ENCODE measurements around the gene ZMYND19. TPM values are rescaled to one million over a fixed set of nuclear protein-coding genes. Genes with fewer than 3 reads are reported as not detected.

ZMYND19 gene
- total RNA-seq, 1 donor from 2014 or later: 71.9 TPM

GRCh38 chr9:137593176-137593575 is 2.9 kb upstream of the ZMYND19 start:
- no peak for DNase-seq (ENCODE audit: low read depth, low spot score)
- H3K36me3 Mint-ChIP-seq (ENCODE audit: low read depth): no peaks in the 10 kb centered on the region
- peaks cover 17% of the 10 kb centered on the region for H3K4me1 Mint-ChIP-seq
- H3K4me3 Mint-ChIP-seq: peak overlapping the region; percentile 78
- no peaks in the 10 kb centered on the region for H3K9me3 Mint-ChIP-seq
- TF ChIP-seq CTCF (conservative IDR thresholded peaks at IDR 0.05): no peak
- no peak overlapping the region for H3K27ac Mint-ChIP-seq (ENCODE audit: unreplicated experiment)
- H3K27me3 Mint-ChIP-seq (ENCODE audit: low read depth): peaks cover under 1% of the 10 kb centered on the region

GRCh38 chr9:137592767-137593166 is 2.5 kb upstream of the ZMYND19 start:
- Mint-ChIP-seq H3K27me3 (ENCODE audit: low read depth) (no peaks in the 10 kb centered on the region), H3K4me3 (peak overlapping the region; percentile 78), H3K27ac (ENCODE audit: unreplicated experiment) (no peak overlapping the region), H3K36me3 (ENCODE audit: low read depth) (peaks cover 3% of the 10 kb centered on the region), H3K4me1 (peaks cover 21% of the 10 kb centered on the region), H3K9me3 (no peaks in the 10 kb centered on the region)
- no peak for DNase-seq (ENCODE audit: low read depth, low spot score)
- no peak for TF ChIP-seq CTCF (conservative IDR thresholded peaks at IDR 0.05)

- peaks cover 4% of the 10 kb centered on the region for H3K36me3 Mint-ChIP-seq (ENCODE audit: low read depth)
- DNase-seq (ENCODE audit: low read depth, low spot score): no peak
- H3K27me3 Mint-ChIP-seq (ENCODE audit: low read depth): no peaks in the 10 kb centered on the region
- H3K9me3 Mint-ChIP-seq: no peaks in the 10 kb centered on the region
- H3K4me1 Mint-ChIP-seq: peaks cover 23% of the 10 kb centered on the region
- TF ChIP-seq CTCF (conservative IDR thresholded peaks at IDR 0.05): no peak
- H3K27ac Mint-ChIP-seq (ENCODE audit: unreplicated experiment): no peak overlapping the region
- no peak overlapping the region for H3K4me3 Mint-ChIP-seq
These were observed 216 bp downstream of the ZMYND19 start for GRCh38 chr9:137590123-137590468.

- Mint-ChIP-seq H3K27ac (ENCODE audit: unreplicated experiment) (no peak overlapping the region), H3K36me3 (ENCODE audit: low read depth) (peaks cover 4% of the 10 kb centered on the region), H3K4me1 (peaks cover 23% of the 10 kb centered on the region), H3K9me3 (no peaks in the 10 kb centered on the region), H3K27me3 (ENCODE audit: low read depth) (no peaks in the 10 kb centered on the region), H3K4me3 (peak overlapping the region; percentile 93)
- no peak for DNase-seq (ENCODE audit: low read depth, low spot score)
- TF ChIP-seq CTCF (conservative IDR thresholded peaks at IDR 0.05): no peak
These were observed 730 bp downstream of the ZMYND19 start for GRCh38 chr9:137589441-137590122.

- DNase-seq (ENCODE audit: low read depth, low spot score): no peak
- Mint-ChIP-seq H3K9me3 (no peaks in the 10 kb centered on the region), H3K4me1 (peaks cover 23% of the 10 kb centered on the region), H3K36me3 (ENCODE audit: low read depth) (peaks cover 4% of the 10 kb centered on the region), H3K27ac (ENCODE audit: unreplicated experiment) (no peak overlapping the region), H3K27me3 (ENCODE audit: low read depth) (no peaks in the 10 kb centered on the region), H3K4me3 (peak overlapping the region; percentile 93)
- TF ChIP-seq CTCF (conservative IDR thresholded peaks at IDR 0.05): no peak
These were observed 1.4 kb downstream of the ZMYND19 start for GRCh38 chr9:137588891-137589290.

Measured in neural crest cell (in vitro differentiated cells).